SU-DHL-6 (cell line): ENCODE results near the gene MAP1B.

Source experiments
- H2AFZ ChIP-seq: fragments of 200-600 bp; sonication (generic); 2 replicates; pipeline ENCODE4 v1.6.1; 2014; ENCODE audit warnings: low read depth, mild to moderate bottlenecking, moderate library complexity, mixed read lengths, antibody characterized with exemption, low read length; ENCODE audit not compliant: severe bottlenecking
- H3F3A ChIP-seq: fragments of 200-600 bp; shearing (Covaris generic); 2 replicates; pipeline ENCODE4 v1.6.0; 2016; ENCODE audit warnings: antibody characterized with exemption, mild to moderate bottlenecking; ENCODE audit not compliant: insufficient read depth
- H3K27ac ChIP-seq: fragments of 200-600 bp; sonication (generic); 2 replicates; pipeline ENCODE4 v1.5.1; 2016; ENCODE audit warnings: low read depth, mild to moderate bottlenecking, low read length, moderate library complexity, mixed read lengths
- H3K27me3 ChIP-seq: fragments of 200-600 bp; sonication (generic), shearing (Covaris generic); 2 replicates; pipeline ENCODE4 v1.6.0; 2014; ENCODE audit warnings: mild to moderate bottlenecking, low read length
- H3K36me3 ChIP-seq: fragments of 200-600 bp; sonication (generic); 2 replicates; pipeline ENCODE4 v1.6.1; 2014; ENCODE audit warnings: mild to moderate bottlenecking, low read length, mixed read lengths
- H3K4me2 ChIP-seq: fragments of 300-600, 200-600 bp; shearing (Covaris generic), sonication (generic); 2 replicates; pipeline ENCODE4 v1.6.0; 2014; ENCODE audit warnings: low read length, low read depth, mild to moderate bottlenecking; ENCODE audit not compliant: poor library complexity, severe bottlenecking
- H3K4me3 ChIP-seq: fragments of 200-600 bp; sonication (generic); 2 replicates; pipeline ENCODE4 v1.5.1; 2014; ENCODE audit warnings: antibody characterized with exemption, low read length, mild to moderate bottlenecking, mixed read lengths; ENCODE audit not compliant: insufficient read depth, poor library complexity, severe bottlenecking
- H3K79me2 ChIP-seq: fragments of 200-600 bp; sonication (generic); 2 replicates; pipeline ENCODE4 v1.6.1; 2014; ENCODE audit warnings: mild to moderate bottlenecking, low read length, moderate library complexity; ENCODE audit not compliant: insufficient read depth
- H3K9ac ChIP-seq: fragments of 200-600 bp; sonication (generic); 2 replicates; pipeline ENCODE4 v1.7.0; 2014; ENCODE audit warnings: mild to moderate bottlenecking, low read length
- H3K9me2 ChIP-seq: fragments of 200-600 bp; sonication (generic); replicated peaks from 2 replicates; pipeline ENCODE4 v1.6.1; 2014; ENCODE audit warnings: low read length; ENCODE audit not compliant: insufficient read depth
- H3K9me3 ChIP-seq: fragments of 200-600 bp; sonication (generic); 2 replicates; pipeline ENCODE4 v1.6.1; 2014; ENCODE audit warnings: low read length, mixed read lengths; ENCODE audit not compliant: insufficient read depth
- H4K20me1 ChIP-seq: fragments of 200-600 bp; sonication (generic); 2 replicates; pipeline ENCODE4 v1.6.1; 2014; ENCODE audit warnings: low read depth, mild to moderate bottlenecking, antibody characterized with exemption, low read length, moderate library complexity, mixed read lengths
- CTCF ChIP-seq: fragments of 200-600 bp; sonication (generic); IDR thresholded peaks from one replicate; pipeline ENCODE4 v1.5.1; 2017; ENCODE audit warnings: antibody characterized with exemption, mild to moderate bottlenecking, low read length, moderate library complexity; ENCODE audit not compliant: insufficient read depth, poor library complexity, severe bottlenecking
- EZH2phosphoT487 ChIP-seq: fragments of 200-600 bp; sonication (generic), shearing (Covaris generic); conservative IDR thresholded peaks from 2 replicates; pipeline ENCODE4 v1.6.1; 2018; ENCODE audit warnings: mild to moderate bottlenecking, antibody characterized with exemption, low read length, moderate library complexity, mixed read lengths

The MAP1B gene

GRCh38 chr5:72106817-72107130 is 501 bp upstream of the MAP1B start:
- Histone ChIP-seq H3K9me2 (no peaks in the 10 kb centered on the region), H3K27me3 (no peaks in the 10 kb centered on the region), H2AFZ (no peak overlapping the region), H4K20me1 (no peaks in the 10 kb centered on the region), H3K4me2 (no peak overlapping the region), H3K9me3 (no peaks in the 10 kb centered on the region), H3K79me2 (no peaks in the 10 kb centered on the region), H3K4me3 (no peak overlapping the region), H3K36me3 (no peaks in the 10 kb centered on the region), H3F3A (no peaks in the 10 kb centered on the region), H3K9ac (no peak overlapping the region), H3K27ac (no peak overlapping the region)
- TF ChIP-seq CTCF = no peak
- TF ChIP-seq EZH2phosphoT487 = no peak

- TF ChIP-seq CTCF (no peak), EZH2phosphoT487 (no peak)
- no peaks in the 10 kb centered on the region for H3K27me3 ChIP-seq
- H2AFZ ChIP-seq = no peak overlapping the region
- H3K9ac ChIP-seq = peak overlapping the region; percentile 74
- no peaks in the 10 kb centered on the region for H3K79me2 ChIP-seq
- peak overlapping the region; percentile 97 for H3K4me2 ChIP-seq
- H3K9me3 ChIP-seq = no peaks in the 10 kb centered on the region
- H3F3A ChIP-seq = no peaks in the 10 kb centered on the region
- H3K36me3 ChIP-seq = no peaks in the 10 kb centered on the region
- no peak overlapping the region for H3K27ac ChIP-seq
- no peaks in the 10 kb centered on the region for H3K9me2 ChIP-seq
- H4K20me1 ChIP-seq = no peaks in the 10 kb centered on the region
- peak overlapping the region; percentile 92 for H3K4me3 ChIP-seq
Measured at GRCh38 chr5:72107901-72108201, 576 bp downstream of the MAP1B start.

GRCh38 chr5:72108202-72109061 is 1.2 kb downstream of the MAP1B start:
- Histone ChIP-seq H3K36me3 (no peaks in the 10 kb centered on the region), H3K79me2 (no peaks in the 10 kb centered on the region), H3K4me3 (peak overlapping the region; percentile 92), H3K27me3 (no peaks in the 10 kb centered on the region), H2AFZ (peak overlapping the region; percentile 98), H3K9me2 (no peaks in the 10 kb centered on the region), H3K27ac (no peak overlapping the region), H4K20me1 (no peaks in the 10 kb centered on the region), H3K9ac (peak overlapping the region; percentile 74), H3K9me3 (no peaks in the 10 kb centered on the region), H3K4me2 (peak overlapping the region; percentile 97), H3F3A (no peaks in the 10 kb centered on the region)
- TF ChIP-seq CTCF = no peak
- TF ChIP-seq EZH2phosphoT487 = no peak

- H3K79me2 ChIP-seq = no peaks in the 10 kb centered on the region
- H3K27me3 ChIP-seq = no peaks in the 10 kb centered on the region
- H3K9ac ChIP-seq = peak overlapping the region; percentile 74
- no peak for TF ChIP-seq CTCF
- no peak for TF ChIP-seq EZH2phosphoT487
- no peak overlapping the region for H3K27ac ChIP-seq
- H2AFZ ChIP-seq = peak overlapping the region; percentile 98
- no peaks in the 10 kb centered on the region for H3K9me3 ChIP-seq
- H3K36me3 ChIP-seq = no peaks in the 10 kb centered on the region
- H3F3A ChIP-seq = no peaks in the 10 kb centered on the region
- H3K4me3 ChIP-seq = peak overlapping the region; percentile 92
- no peaks in the 10 kb centered on the region for H3K9me2 ChIP-seq
- H4K20me1 ChIP-seq = no peaks in the 10 kb centered on the region
- H3K4me2 ChIP-seq = peak overlapping the region; percentile 97
Measured at GRCh38 chr5:72109062-72109411, 1.8 kb downstream of the MAP1B start.
